ENCODE data around the gene SETBP1. TPM values are rescaled to one million over a fixed set of nuclear protein-coding genes. Genes with fewer than 3 reads are reported as not detected.

SETBP1 gene
- total RNA-seq, 1 donor from 2014 or later = 12.4 TPM

DNA sequence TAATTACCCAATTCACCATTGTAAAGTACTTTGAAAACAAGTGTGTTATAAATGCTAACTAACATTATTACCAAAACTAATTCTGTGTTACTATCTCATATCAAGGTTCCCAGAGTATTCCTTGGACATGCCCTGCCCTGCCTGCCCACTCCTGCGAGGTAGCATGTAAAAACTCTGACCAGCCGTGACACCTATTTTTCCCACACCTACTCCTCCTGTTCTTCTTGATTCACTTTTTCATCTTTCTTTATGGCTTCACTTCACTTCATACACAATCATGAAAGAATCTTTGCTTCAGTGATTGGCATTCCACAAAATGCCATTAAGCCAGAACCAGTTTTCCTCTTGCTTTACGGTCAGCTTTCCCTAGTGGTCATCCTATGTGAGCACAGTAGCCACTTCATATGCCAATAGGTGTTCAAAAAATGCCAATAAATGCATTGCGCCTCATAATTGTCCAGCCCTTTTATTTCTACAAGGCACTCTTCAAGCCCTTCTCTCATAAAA, 42.6 kb upstream of the SETBP1 start:
- Mint-ChIP-seq H3K4me3 (ENCODE audit: unreplicated experiment) (no peak overlapping the region), H3K4me1 (ENCODE audit: low read depth, unreplicated experiment) (peaks cover 25% of the 10 kb centered on the region), H3K36me3 (ENCODE audit: low read depth, unreplicated experiment) (no peaks in the 10 kb centered on the region), H3K27me3 (ENCODE audit: low read depth, unreplicated experiment) (no peaks in the 10 kb centered on the region), H3K9me3 (ENCODE audit: unreplicated experiment) (peaks cover 3% of the 10 kb centered on the region), H3K27ac (ENCODE audit: unreplicated experiment) (peak overlapping the region; percentile 67)
- H3K36me3 ChIP-seq (ENCODE audit: insufficient read depth, low read length) = no peaks in the 10 kb centered on the region
- peaks cover 8% of the 10 kb centered on the region for H3K4me1 ChIP-seq (ENCODE audit: insufficient read depth, low read length)
- H3K4me2 ChIP-seq (ENCODE audit: low read length) = peak overlapping the region; percentile 64
- no peaks in the 10 kb centered on the region for H3K27me3 ChIP-seq (ENCODE audit: insufficient read depth, low read length)
- DNase-seq (ENCODE audit: low read depth) = no peak
- H3K9me3 ChIP-seq (ENCODE audit: insufficient read depth, low read depth, low read length) = no peaks in the 10 kb centered on the region
- TF ChIP-seq, protein P1, sequence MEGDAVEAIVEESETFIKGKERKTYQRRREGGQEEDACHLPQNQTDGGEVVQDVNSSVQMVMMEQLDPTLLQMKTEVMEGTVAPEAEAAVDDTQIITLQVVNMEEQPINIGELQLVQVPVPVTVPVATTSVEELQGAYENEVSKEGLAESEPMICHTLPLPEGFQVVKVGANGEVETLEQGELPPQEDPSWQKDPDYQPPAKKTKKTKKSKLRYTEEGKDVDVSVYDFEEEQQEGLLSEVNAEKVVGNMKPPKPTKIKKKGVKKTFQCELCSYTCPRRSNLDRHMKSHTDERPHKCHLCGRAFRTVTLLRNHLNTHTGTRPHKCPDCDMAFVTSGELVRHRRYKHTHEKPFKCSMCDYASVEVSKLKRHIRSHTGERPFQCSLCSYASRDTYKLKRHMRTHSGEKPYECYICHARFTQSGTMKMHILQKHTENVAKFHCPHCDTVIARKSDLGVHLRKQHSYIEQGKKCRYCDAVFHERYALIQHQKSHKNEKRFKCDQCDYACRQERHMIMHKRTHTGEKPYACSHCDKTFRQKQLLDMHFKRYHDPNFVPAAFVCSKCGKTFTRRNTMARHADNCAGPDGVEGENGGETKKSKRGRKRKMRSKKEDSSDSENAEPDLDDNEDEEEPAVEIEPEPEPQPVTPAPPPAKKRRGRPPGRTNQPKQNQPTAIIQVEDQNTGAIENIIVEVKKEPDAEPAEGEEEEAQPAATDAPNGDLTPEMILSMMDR (IDR thresholded peaks at IDR 0.05; ENCODE audit: insufficient read depth, low read depth, low read length) = no peak
- no peak for TF ChIP-seq EZH2 (IDR thresholded peaks at IDR 0.05; ENCODE audit: insufficient read depth, low read length)
- H4K20me1 ChIP-seq (ENCODE audit: insufficient read depth, low read length) = no peaks in the 10 kb centered on the region
- H2AFZ ChIP-seq (ENCODE audit: low read depth, low read length) = no peak overlapping the region
- no peak overlapping the region for H3K9ac ChIP-seq (ENCODE audit: low read length)
- peak; percentile 9 for FAIRE-seq
- H3K79me2 ChIP-seq (ENCODE audit: insufficient read depth, low read length) = no peaks in the 10 kb centered on the region
- H3K27ac ChIP-seq (ENCODE audit: low read depth, low read length) = peak overlapping the region; percentile 16
- H3K4me3 ChIP-seq (ENCODE audit: insufficient read depth, low read depth, low read length) = no peak overlapping the region

GRCh38 chr18:44638811-44639210, 41.9 kb upstream of the SETBP1 start:
- H4K20me1 ChIP-seq (ENCODE audit: insufficient read depth, low read length) = no peaks in the 10 kb centered on the region
- TF ChIP-seq EZH2 (IDR thresholded peaks at IDR 0.05; ENCODE audit: insufficient read depth, low read length) = no peak
- Mint-ChIP-seq H3K27me3 (ENCODE audit: low read depth, unreplicated experiment) (no peaks in the 10 kb centered on the region), H3K9me3 (ENCODE audit: unreplicated experiment) (peaks cover 3% of the 10 kb centered on the region), H3K4me1 (ENCODE audit: low read depth, unreplicated experiment) (peaks cover 25% of the 10 kb centered on the region), H3K36me3 (ENCODE audit: low read depth, unreplicated experiment) (no peaks in the 10 kb centered on the region), H3K4me3 (ENCODE audit: unreplicated experiment) (no peak overlapping the region), H3K27ac (ENCODE audit: unreplicated experiment) (no peak overlapping the region)
- H3K4me2 ChIP-seq (ENCODE audit: low read length) = no peak overlapping the region
- H2AFZ ChIP-seq (ENCODE audit: low read depth, low read length) = no peak overlapping the region
- H3K4me1 ChIP-seq (ENCODE audit: insufficient read depth, low read length) = peaks cover 8% of the 10 kb centered on the region
- no peak overlapping the region for H3K27ac ChIP-seq (ENCODE audit: low read depth, low read length)
- DNase-seq (ENCODE audit: low read depth) = no peak
- no peak overlapping the region for H3K9ac ChIP-seq (ENCODE audit: low read length)
- H3K9me3 ChIP-seq (ENCODE audit: insufficient read depth, low read depth, low read length) = no peaks in the 10 kb centered on the region
- no peak for FAIRE-seq
- H3K27me3 ChIP-seq (ENCODE audit: insufficient read depth, low read length) = no peaks in the 10 kb centered on the region
- H3K36me3 ChIP-seq (ENCODE audit: insufficient read depth, low read length) = no peaks in the 10 kb centered on the region
- no peak overlapping the region for H3K4me3 ChIP-seq (ENCODE audit: insufficient read depth, low read depth, low read length)
- no peaks in the 10 kb centered on the region for H3K79me2 ChIP-seq (ENCODE audit: insufficient read depth, low read length)

- Histone ChIP-seq H3K27me3 (ENCODE audit: insufficient read depth, low read length) (no peaks in the 10 kb centered on the region), H3K36me3 (ENCODE audit: insufficient read depth, low read length) (no peaks in the 10 kb centered on the region), H3K4me3 (ENCODE audit: insufficient read depth, low read depth, low read length) (no peak overlapping the region), H2AFZ (ENCODE audit: low read depth, low read length) (no peak overlapping the region), H4K20me1 (ENCODE audit: insufficient read depth, low read length) (no peaks in the 10 kb centered on the region), H3K27ac (ENCODE audit: low read depth, low read length) (no peak overlapping the region), H3K4me2 (ENCODE audit: low read length) (no peak overlapping the region), H3K79me2 (ENCODE audit: insufficient read depth, low read length) (no peaks in the 10 kb centered on the region), H3K4me1 (ENCODE audit: insufficient read depth, low read length) (peaks cover under 1% of the 10 kb centered on the region), H3K9ac (ENCODE audit: low read length) (no peak overlapping the region), H3K9me3 (ENCODE audit: insufficient read depth, low read depth, low read length) (no peaks in the 10 kb centered on the region)
- Mint-ChIP-seq H3K36me3 (ENCODE audit: low read depth, unreplicated experiment) (no peaks in the 10 kb centered on the region), H3K4me3 (ENCODE audit: unreplicated experiment) (no peak overlapping the region), H3K9me3 (ENCODE audit: unreplicated experiment) (peaks cover 3% of the 10 kb centered on the region), H3K27ac (ENCODE audit: unreplicated experiment) (no peak overlapping the region), H3K27me3 (ENCODE audit: low read depth, unreplicated experiment) (no peaks in the 10 kb centered on the region), H3K4me1 (ENCODE audit: low read depth, unreplicated experiment) (peaks cover 3% of the 10 kb centered on the region)
- no peak for FAIRE-seq
- TF ChIP-seq EZH2 (IDR thresholded peaks at IDR 0.05; ENCODE audit: insufficient read depth, low read length) = no peak
- TF ChIP-seq, protein P1 (IDR thresholded peaks at IDR 0.05; ENCODE audit: insufficient read depth, low read depth, low read length) = no peak
- DNase-seq (ENCODE audit: low read depth) = no peak
Observed at GRCh38 chr18:44643004-44643403, 37.7 kb upstream of the SETBP1 start.

Data from astrocyte (in vitro differentiated cells and primary cell).